ENCODE measurements around the gene CEACAM4.
"Not testable (repeated sequence)": the region's sequence is repeated elsewhere in the genome, so short reads cannot be mapped to it uniquely, and the experiment has no call there.

Gene CEACAM4

DNA sequence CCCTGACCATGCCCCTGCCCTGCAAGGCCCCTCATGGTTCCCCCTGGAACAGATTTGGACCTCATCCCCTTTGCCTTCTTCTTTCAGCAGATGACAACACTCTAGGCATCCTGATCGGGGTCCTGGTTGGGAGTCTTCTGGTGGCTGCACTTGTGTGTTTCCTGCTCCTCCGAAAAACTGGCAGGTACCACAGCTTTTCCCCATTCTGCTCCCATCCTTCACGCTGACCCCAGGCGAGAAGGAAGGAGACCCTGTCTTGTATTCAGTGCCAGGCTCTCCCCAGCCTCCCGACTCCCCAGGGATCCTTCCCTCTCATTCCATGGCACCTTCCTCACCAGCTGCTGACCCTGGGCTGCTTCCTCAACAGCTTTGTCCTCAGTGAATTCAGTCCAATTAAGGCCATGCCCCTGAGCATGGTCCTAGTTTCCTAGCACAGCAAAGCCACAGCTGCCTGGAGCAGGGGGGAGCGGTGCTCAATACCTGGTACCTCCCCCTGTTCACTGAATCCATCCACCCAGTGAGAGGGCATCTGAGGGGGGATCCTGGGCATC, 42.5 kb downstream of the CEACAM4 start:
- H3K4me3 ChIP-seq (ENCODE audit: low read depth, low read length), result no peak overlapping the region
- no peak for DNase-seq (ENCODE audit: low read depth, low spot score)
- TF ChIP-seq, protein P1, sequence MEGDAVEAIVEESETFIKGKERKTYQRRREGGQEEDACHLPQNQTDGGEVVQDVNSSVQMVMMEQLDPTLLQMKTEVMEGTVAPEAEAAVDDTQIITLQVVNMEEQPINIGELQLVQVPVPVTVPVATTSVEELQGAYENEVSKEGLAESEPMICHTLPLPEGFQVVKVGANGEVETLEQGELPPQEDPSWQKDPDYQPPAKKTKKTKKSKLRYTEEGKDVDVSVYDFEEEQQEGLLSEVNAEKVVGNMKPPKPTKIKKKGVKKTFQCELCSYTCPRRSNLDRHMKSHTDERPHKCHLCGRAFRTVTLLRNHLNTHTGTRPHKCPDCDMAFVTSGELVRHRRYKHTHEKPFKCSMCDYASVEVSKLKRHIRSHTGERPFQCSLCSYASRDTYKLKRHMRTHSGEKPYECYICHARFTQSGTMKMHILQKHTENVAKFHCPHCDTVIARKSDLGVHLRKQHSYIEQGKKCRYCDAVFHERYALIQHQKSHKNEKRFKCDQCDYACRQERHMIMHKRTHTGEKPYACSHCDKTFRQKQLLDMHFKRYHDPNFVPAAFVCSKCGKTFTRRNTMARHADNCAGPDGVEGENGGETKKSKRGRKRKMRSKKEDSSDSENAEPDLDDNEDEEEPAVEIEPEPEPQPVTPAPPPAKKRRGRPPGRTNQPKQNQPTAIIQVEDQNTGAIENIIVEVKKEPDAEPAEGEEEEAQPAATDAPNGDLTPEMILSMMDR (IDR thresholded peaks at IDR 0.05; ENCODE audit: low read depth, low read length), result no peak
- in situ Hi-C loops (cut with HindIII; ENCODE audit: low sequenced_read_pairs), result no loop called here

DNA sequence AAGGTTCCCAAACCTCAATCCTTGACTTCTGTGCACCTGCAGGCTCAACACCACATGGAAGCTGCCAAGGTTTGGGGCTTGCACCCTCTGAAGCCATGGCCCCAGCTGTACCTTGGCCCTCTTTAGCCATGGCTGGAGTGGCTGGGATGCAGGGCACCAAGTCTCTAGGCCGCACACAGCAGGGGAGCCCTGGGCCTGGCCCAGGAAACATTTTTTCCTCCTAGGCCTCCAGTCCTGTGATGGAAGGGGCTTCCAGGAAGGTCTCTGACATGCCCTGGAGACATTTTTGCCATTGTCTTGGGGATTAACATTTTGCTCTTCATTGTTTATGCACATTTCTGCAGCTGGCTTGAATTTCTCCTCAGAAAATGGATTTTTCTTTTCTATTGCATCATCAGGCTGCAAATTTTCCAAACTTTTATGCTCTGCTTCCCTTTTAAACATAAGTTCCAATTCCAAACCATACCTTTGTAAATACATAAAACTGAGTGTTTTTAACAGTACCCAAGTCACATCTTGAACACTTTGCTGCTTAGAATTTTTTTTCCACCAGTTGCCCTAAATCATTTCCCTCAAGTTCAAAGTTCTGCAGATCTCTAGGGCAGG, 44.2 kb downstream of the CEACAM4 start:
- DNase-seq (ENCODE audit: low read depth, low spot score); H3K4me3 ChIP-seq (ENCODE audit: low read depth, low read length); in situ Hi-C loops (cut with HindIII; ENCODE audit: low sequenced_read_pairs): not testable (repeated sequence)

GRCh38 chr19:41581068-41581467, 45.8 kb downstream of the CEACAM4 start:
- in situ Hi-C loops (cut with HindIII; ENCODE audit: low sequenced_read_pairs); DNase-seq (ENCODE audit: low read depth, low spot score); H3K4me3 ChIP-seq (ENCODE audit: low read depth, low read length): not testable (repeated sequence)

- no peak overlapping the region for H3K4me3 ChIP-seq (ENCODE audit: low read depth, low read length)
- in situ Hi-C loops (cut with HindIII; ENCODE audit: low sequenced_read_pairs), result no loop called here
- TF ChIP-seq, protein P1 (IDR thresholded peaks at IDR 0.05; ENCODE audit: low read depth, low read length), result no peak
- DNase-seq (ENCODE audit: low read depth, low spot score), result no peak
Observed at GRCh38 chr19:41578886-41579285, 48.0 kb downstream of the CEACAM4 start.

GRCh38 chr19:41577833-41578232, 49.0 kb downstream of the CEACAM4 start:
- in situ Hi-C loops (cut with HindIII; ENCODE audit: low sequenced_read_pairs), result no loop called here

GRCh38 chr19:41577144-41577830, 49.6 kb downstream of the CEACAM4 start:
- DNase-seq (ENCODE audit: low read depth, low spot score), result no peak
- TF ChIP-seq, protein P1 (IDR thresholded peaks at IDR 0.05; ENCODE audit: low read depth, low read length), result no peak
- in situ Hi-C loops (cut with HindIII; ENCODE audit: low sequenced_read_pairs), result no loop called here
- H3K4me3 ChIP-seq (ENCODE audit: low read depth, low read length), result no peak overlapping the region

More at GRCh38 chr19:41577833-41578232, 49.0 kb downstream of the CEACAM4 start:
- TF ChIP-seq, protein P1 (IDR thresholded peaks at IDR 0.05; ENCODE audit: low read depth, low read length), result no peak
- no peak overlapping the region for H3K4me3 ChIP-seq (ENCODE audit: low read depth, low read length)
- no peak for DNase-seq (ENCODE audit: low read depth, low spot score)

GRCh38 chr19:41575998-41576397, 50.9 kb downstream of the CEACAM4 start, which contains the start of gene CEACAM21:
Gene CEACAM21 (plus strand): TSS chr19:41576166. CDS start chr19:41576275, 109 bp downstream.
- no peak within 1 kb of the TSS for H3K4me3 ChIP-seq (ENCODE audit: low read depth, low read length)
- in situ Hi-C loops (cut with HindIII; ENCODE audit: low sequenced_read_pairs), result no loop called here
- no peak for DNase-seq (ENCODE audit: low read depth, low spot score)
- TF ChIP-seq, protein P1 (IDR thresholded peaks at IDR 0.05; ENCODE audit: low read depth, low read length), result no peak
